ENCODE results near the gene PTPRCAP.
A peak's percentile ranks its signal among the peaks of the same experiment; 100 is the strongest.

The PTPRCAP gene

DNA sequence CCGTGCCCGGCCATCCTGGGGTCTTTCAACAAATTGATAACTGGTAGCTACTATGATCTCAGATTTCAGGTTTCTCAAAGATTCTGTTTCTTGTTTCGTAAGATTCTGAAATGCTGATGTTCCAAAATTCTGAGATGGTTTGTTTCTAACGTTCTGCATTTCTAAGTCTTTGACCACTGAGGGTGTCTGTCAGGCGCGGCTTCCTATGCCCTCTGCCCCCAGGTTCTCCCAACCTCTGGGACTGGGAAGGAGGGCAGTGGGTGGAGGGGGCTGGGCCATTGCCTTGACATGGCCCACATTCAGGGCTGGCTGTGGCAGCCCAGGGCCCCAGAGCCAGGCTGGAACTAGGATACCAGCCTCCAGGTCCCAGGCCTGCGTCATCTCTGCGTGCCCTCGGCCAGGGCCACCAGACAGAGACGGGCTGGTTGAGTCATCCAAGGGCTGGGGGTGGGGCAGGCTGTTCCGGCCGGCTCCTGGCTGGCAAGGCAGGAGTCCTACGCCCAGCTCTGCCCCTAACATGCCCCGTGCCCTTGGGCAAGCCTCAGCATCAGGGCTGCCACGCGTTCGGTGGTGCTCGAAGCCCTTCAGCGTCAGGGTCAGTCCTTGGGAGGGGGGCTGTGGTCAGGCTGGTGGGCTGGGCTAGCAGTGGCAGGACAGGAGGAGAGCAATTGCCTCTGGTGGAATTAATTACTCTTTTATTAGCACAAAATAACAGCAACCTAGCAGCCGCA lies 26.4 kb upstream of the PTPRCAP start:
- Histone ChIP-seq H3K4me3 (ENCODE audit: low read length) (peak overlapping the region; percentile 63), H3K4me2 (ENCODE audit: low read depth, low read length) (peak overlapping the region; percentile 92), H3F3A (ENCODE audit: insufficient read depth, low read length) (peaks cover 9% of the 10 kb centered on the region), H3K36me3 (replicated peaks; ENCODE audit: insufficient read depth, low read length) (no peaks in the 10 kb centered on the region), H2AFZ (ENCODE audit: low read length) (peak overlapping the region; percentile 91), H3K4me1 (ENCODE audit: low read length) (peaks cover 17% of the 10 kb centered on the region), H3K27ac (ENCODE audit: low read length) (no peak overlapping the region), H3K79me2 (ENCODE audit: low read length) (peaks cover 11% of the 10 kb centered on the region), H4K20me1 (ENCODE audit: insufficient read depth, low read length) (no peaks in the 10 kb centered on the region), H3K9me2 (replicated peaks; ENCODE audit: insufficient read depth, low read length) (no peaks in the 10 kb centered on the region), H3K27me3 (replicated peaks; ENCODE audit: insufficient read depth, low read length) (no peaks in the 10 kb centered on the region), H3K9me3 (replicated peaks; ENCODE audit: insufficient read depth, low read length) (no peaks in the 10 kb centered on the region), H3K9ac (ENCODE audit: low read length) (peak overlapping the region; percentile 65; the same call in 1 of the 2 replicates)
- no peak for DNase-seq
- TF ChIP-seq EZH2 (optimal IDR thresholded peaks at IDR 0.05; ENCODE audit: low read depth, low read length) (no peak), EZH2phosphoT487 (IDR thresholded peaks at IDR 0.05; ENCODE audit: low read length) (no peak)

- no peak overlapping the region for H3K4me3 ChIP-seq (ENCODE audit: low read length)
- no peak for DNase-seq
- H3K9me3 ChIP-seq (replicated peaks; ENCODE audit: insufficient read depth, low read length): no peaks in the 10 kb centered on the region
- no peaks in the 10 kb centered on the region for H3K36me3 ChIP-seq (replicated peaks; ENCODE audit: insufficient read depth, low read length)
- H3K27ac ChIP-seq (ENCODE audit: low read length): no peak overlapping the region
- no peaks in the 10 kb centered on the region for H4K20me1 ChIP-seq (ENCODE audit: insufficient read depth, low read length)
- H3K79me2 ChIP-seq (ENCODE audit: low read length): peaks cover 11% of the 10 kb centered on the region
- H3K4me1 ChIP-seq (ENCODE audit: low read length): peaks cover 15% of the 10 kb centered on the region
- no peak for TF ChIP-seq EZH2 (optimal IDR thresholded peaks at IDR 0.05; ENCODE audit: low read depth, low read length)
- no peak for TF ChIP-seq EZH2phosphoT487 (IDR thresholded peaks at IDR 0.05; ENCODE audit: low read length)
- no peak for TF ChIP-seq CTCF (IDR thresholded peaks at IDR 0.05; ENCODE audit: low read length)
- H3F3A ChIP-seq (ENCODE audit: insufficient read depth, low read length): peaks cover 9% of the 10 kb centered on the region
- H3K9me2 ChIP-seq (replicated peaks; ENCODE audit: insufficient read depth, low read length): no peaks in the 10 kb centered on the region
- H3K27me3 ChIP-seq (replicated peaks; ENCODE audit: insufficient read depth, low read length): no peaks in the 10 kb centered on the region
- H2AFZ ChIP-seq (ENCODE audit: low read length): no peak overlapping the region
- no peak overlapping the region for H3K4me2 ChIP-seq (ENCODE audit: low read depth, low read length)
- no peak overlapping the region for H3K9ac ChIP-seq (ENCODE audit: low read length)
These were observed 25.7 kb upstream of the PTPRCAP start for GRCh38 chr11:67463186-67463585.

DNA sequence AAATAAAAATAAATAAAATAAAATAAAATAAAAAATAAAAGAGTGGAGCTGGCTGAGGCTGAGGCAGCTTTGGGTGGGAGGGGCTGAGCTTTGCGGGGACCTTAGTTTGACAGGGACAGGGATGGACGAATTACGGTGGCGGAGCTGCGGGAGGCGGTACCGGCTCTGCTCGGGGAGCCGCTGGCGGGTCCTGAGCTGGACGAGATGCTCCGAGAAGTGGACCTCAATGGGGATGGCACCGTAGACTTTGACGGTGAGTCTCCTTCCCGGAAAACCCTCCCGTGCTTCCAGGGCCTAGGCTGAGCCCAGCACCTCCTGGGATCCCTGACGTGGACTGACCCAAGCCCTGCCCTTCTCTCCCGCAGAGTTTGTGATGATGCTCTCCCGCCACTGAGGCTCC lies 20.8 kb upstream of the PTPRCAP start:
- Histone ChIP-seq H3K79me2 (ENCODE audit: low read length) (no peaks in the 10 kb centered on the region), H2AFZ (ENCODE audit: low read length) (no peak overlapping the region), H3K9me3 (replicated peaks; ENCODE audit: insufficient read depth, low read length) (no peaks in the 10 kb centered on the region), H3K27me3 (replicated peaks; ENCODE audit: insufficient read depth, low read length) (no peaks in the 10 kb centered on the region), H3K4me3 (ENCODE audit: low read length) (no peak overlapping the region), H3K4me1 (ENCODE audit: low read length) (0 out of 2 replicates have a peak, but pooled peaks cover 5% of the 10 kb centered on the region), H3K36me3 (replicated peaks; ENCODE audit: insufficient read depth, low read length) (no peaks in the 10 kb centered on the region), H4K20me1 (ENCODE audit: insufficient read depth, low read length) (no peaks in the 10 kb centered on the region), H3F3A (ENCODE audit: insufficient read depth, low read length) (peaks cover 9% of the 10 kb centered on the region), H3K9ac (ENCODE audit: low read length) (no peak overlapping the region), H3K27ac (ENCODE audit: low read length) (no peak overlapping the region), H3K9me2 (replicated peaks; ENCODE audit: insufficient read depth, low read length) (no peaks in the 10 kb centered on the region), H3K4me2 (ENCODE audit: low read depth, low read length) (no peak overlapping the region)
- no peak for TF ChIP-seq EZH2 (optimal IDR thresholded peaks at IDR 0.05; ENCODE audit: low read depth, low read length)
- TF ChIP-seq EZH2phosphoT487 (IDR thresholded peaks at IDR 0.05; ENCODE audit: low read length): no peak
- no peak for TF ChIP-seq CTCF (IDR thresholded peaks at IDR 0.05; ENCODE audit: low read length)
- DNase-seq: no peak

DNA sequence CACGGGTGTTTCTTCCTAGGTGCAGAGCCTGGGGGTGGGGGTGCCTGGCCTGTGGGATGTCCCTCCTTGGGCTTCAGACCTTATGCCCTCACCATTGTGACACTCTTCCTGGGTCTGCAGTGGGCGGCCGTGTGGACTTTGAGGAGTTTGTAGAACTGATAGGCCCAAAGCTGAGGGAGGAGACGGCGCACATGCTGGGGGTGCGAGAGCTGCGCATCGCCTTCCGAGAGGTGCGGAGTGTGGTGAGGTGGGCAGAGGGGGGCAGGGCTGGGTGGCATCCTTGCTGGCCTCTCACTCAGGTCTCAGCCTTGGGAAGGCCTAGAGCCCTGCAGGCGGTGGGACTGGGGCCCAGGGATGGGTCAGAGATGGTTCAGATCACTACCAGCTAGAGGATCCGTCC lies 20.0 kb upstream of the PTPRCAP start:
- Histone ChIP-seq H4K20me1 (ENCODE audit: insufficient read depth, low read length) (no peaks in the 10 kb centered on the region), H3K9me3 (replicated peaks; ENCODE audit: insufficient read depth, low read length) (no peaks in the 10 kb centered on the region), H2AFZ (ENCODE audit: low read length) (no peak overlapping the region), H3K9ac (ENCODE audit: low read length) (no peak overlapping the region), H3K36me3 (replicated peaks; ENCODE audit: insufficient read depth, low read length) (no peaks in the 10 kb centered on the region), H3K79me2 (ENCODE audit: low read length) (no peaks in the 10 kb centered on the region), H3K9me2 (replicated peaks; ENCODE audit: insufficient read depth, low read length) (no peaks in the 10 kb centered on the region), H3F3A (ENCODE audit: insufficient read depth, low read length) (peaks cover 9% of the 10 kb centered on the region), H3K27me3 (replicated peaks; ENCODE audit: insufficient read depth, low read length) (no peaks in the 10 kb centered on the region), H3K27ac (ENCODE audit: low read length) (no peak overlapping the region), H3K4me3 (ENCODE audit: low read length) (no peak overlapping the region), H3K4me2 (ENCODE audit: low read depth, low read length) (no peak overlapping the region), H3K4me1 (ENCODE audit: low read length) (0 out of 2 replicates have a peak, but pooled peaks cover 5% of the 10 kb centered on the region)
- no peak for TF ChIP-seq EZH2 (optimal IDR thresholded peaks at IDR 0.05; ENCODE audit: low read depth, low read length)
- no peak for TF ChIP-seq CTCF (IDR thresholded peaks at IDR 0.05; ENCODE audit: low read length)
- no peak for TF ChIP-seq EZH2phosphoT487 (IDR thresholded peaks at IDR 0.05; ENCODE audit: low read length)
- no peak for DNase-seq

Data from MM.1S (cell line).